ENCODE data around the gene RREB1.

- no peak for TF ChIP-seq CTCF (IDR thresholded peaks at IDR 0.05)
- TF ChIP-seq POLR2AphosphoS5 (IDR thresholded peaks at IDR 0.05): no peak
- no peak for TF ChIP-seq POLR2A (IDR thresholded peaks at IDR 0.05)
Measured at GRCh38 chr6:7108196-7108963, 619 bp downstream of the RREB1 start.

Data from prostate gland (tissue), 2 donors.